Smooth muscle cell (in vitro differentiated cells): ENCODE results near the gene ZG16. TPM values are rescaled to one million over a fixed set of nuclear protein-coding genes. Genes with fewer than 3 reads are reported as not detected.
"Not testable (repeated sequence)": the region's sequence is repeated elsewhere in the genome, so short reads cannot be mapped to it uniquely, and the experiment has no call there.

Source experiments
- DNase-seq: peaks from one replicate; lab custom pipeline; 2025; ENCODE audit not compliant: unreplicated experiment; lab: John Stamatoyannopoulos, UW
- H2AFZ ChIP-seq: fragments of 200-600 bp; sonication (generic); 2 replicates; pipeline ENCODE4 v1.6.0; 2016; ENCODE audit warnings: antibody characterized with exemption, low read depth, mild to moderate bottlenecking
- H3F3A ChIP-seq: fragments of 200-600 bp; sonication (generic); 2 replicates; pipeline ENCODE4 v1.6.0; 2017; ENCODE audit warnings: antibody characterized with exemption, low read depth
- H3K27ac ChIP-seq: fragments of 200-600 bp; sonication (generic); 2 replicates; pipeline ENCODE4 v1.5.1; 2016; ENCODE audit warnings: low read depth, mild to moderate bottlenecking
- H3K27me3 ChIP-seq: fragments of 200-600 bp; sonication (generic); 2 replicates; pipeline ENCODE4 v1.6.1; 2016; ENCODE audit warnings: low read depth, mild to moderate bottlenecking
- H3K36me3 ChIP-seq: fragments of 200-600 bp; sonication (generic); 2 replicates; pipeline ENCODE4 v1.5.1; 2016; ENCODE audit warnings: low read depth
- H3K4me1 ChIP-seq: fragments of 200-600 bp; sonication (generic); 2 replicates; pipeline ENCODE4 v1.5.1; 2016; ENCODE audit warnings: low read depth
- H3K4me2 ChIP-seq: fragments of 200-600 bp; sonication (generic); 2 replicates; pipeline ENCODE4 v1.6.0; 2016; ENCODE audit warnings: mild to moderate bottlenecking
- H3K4me3 ChIP-seq: fragments of 200-600 bp; sonication (generic); 2 replicates; pipeline ENCODE4 v1.5.1; 2016; ENCODE audit warnings: mild to moderate bottlenecking
- H3K79me2 ChIP-seq: fragments of 200-600 bp; sonication (generic); 2 replicates; pipeline ENCODE4 v1.6.0; 2016; ENCODE audit warnings: low read depth, mild to moderate bottlenecking
- H3K9ac ChIP-seq: fragments of 200-600 bp; sonication (generic); 2 replicates; pipeline ENCODE4 v1.6.0; 2016; ENCODE audit warnings: low read depth
- H3K9me3 ChIP-seq: fragments of 200-600 bp; sonication (generic); replicated peaks from 2 replicates; pipeline ENCODE4 v1.5.1; 2016; ENCODE audit warnings: low read depth
- H4K20me1 ChIP-seq: fragments of 200-600 bp; sonication (generic); 2 replicates; pipeline ENCODE4 v1.6.0; 2016; ENCODE audit warnings: low read depth
- WGBS: methylation state at CpG from one replicate; pipeline ENCODE4 v1.1.7; 2016; ENCODE audit warnings: low lambda C conversion rate; 5-methylcytosine and 5-hydroxymethylcytosine counted together
- polyA plus RNA-seq: library from polyadenylated mRNA; unstranded; fragments of >200 nt; fragmentation: Nextera tagmentation; extraction: Ambion mirVana; gene quantifications from 2 replicates; pipeline ENCODE4 v1.2.1, GENCODE V29; 2016
- total RNA-seq: library from RNA; depleted of rRNA; stranded (reverse); fragments of >200 nt; gene quantifications from 2 replicates; pipeline ENCODE4 v1.2.3, GENCODE V29; 2014
- TF ChIP-seq, protein P1 (sequence below): fragments of 200-600 bp; sonication (generic); IDR thresholded peaks from 2 replicates; pipeline ENCODE4 v1.5.1; 2017; ENCODE audit warnings: borderline replicate concordance, mild to moderate bottlenecking, antibody characterized with exemption; ENCODE audit not compliant: insufficient read depth, poor library complexity, severe bottlenecking

Gene ZG16
- total and polyA plus RNA-seq, 2 experiments from 2014 or later: not detected

DNA sequence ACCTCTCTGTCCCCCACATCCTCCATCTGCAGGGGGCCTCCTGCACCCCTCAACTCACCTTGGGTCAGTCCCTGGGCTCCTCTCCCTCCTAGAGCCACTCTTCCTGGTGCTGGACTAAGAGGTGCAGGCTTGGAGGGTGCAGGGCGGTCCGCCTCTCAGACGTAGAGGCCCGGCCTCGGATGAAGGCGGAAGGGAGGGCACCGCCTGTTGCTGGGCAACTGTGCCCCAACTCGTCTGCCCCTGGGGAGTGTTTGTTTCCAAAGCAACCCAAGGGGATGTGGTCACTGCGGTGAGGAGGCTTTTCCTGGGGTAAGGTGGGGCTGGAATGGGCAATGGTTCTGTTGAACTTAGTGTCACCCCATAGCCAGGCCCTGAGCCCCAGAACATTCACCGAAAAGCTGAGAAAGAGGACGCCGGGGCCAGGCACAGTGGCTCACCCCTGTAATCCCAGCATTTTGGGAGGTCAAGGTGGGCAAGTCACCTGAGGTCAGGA is 32.2 kb upstream of the ZG16 start, which contains the start of gene C16orf54:
Gene C16orf54, minus strand, starts transcription at position 138 of the 493 bp plus-strand sequence. CDS start 1,039 bp downstream, outside the sequence.
- no peak within 1 kb of the TSS for H2AFZ ChIP-seq
- no peak within 1 kb of the TSS for H3K9ac ChIP-seq
- no peaks in the 10 kb centered on the region for H3K4me1 ChIP-seq
- H3K27me3 ChIP-seq: no peaks in the 10 kb centered on the region
- no peak for DNase-seq
- no peak within 1 kb of the TSS for H3K27ac ChIP-seq
- H3F3A ChIP-seq: no peaks in the 10 kb centered on the region
- no peaks in the 10 kb centered on the region for H3K36me3 ChIP-seq
- no peaks in the 10 kb centered on the region for H3K79me2 ChIP-seq
- TF ChIP-seq, protein P1, sequence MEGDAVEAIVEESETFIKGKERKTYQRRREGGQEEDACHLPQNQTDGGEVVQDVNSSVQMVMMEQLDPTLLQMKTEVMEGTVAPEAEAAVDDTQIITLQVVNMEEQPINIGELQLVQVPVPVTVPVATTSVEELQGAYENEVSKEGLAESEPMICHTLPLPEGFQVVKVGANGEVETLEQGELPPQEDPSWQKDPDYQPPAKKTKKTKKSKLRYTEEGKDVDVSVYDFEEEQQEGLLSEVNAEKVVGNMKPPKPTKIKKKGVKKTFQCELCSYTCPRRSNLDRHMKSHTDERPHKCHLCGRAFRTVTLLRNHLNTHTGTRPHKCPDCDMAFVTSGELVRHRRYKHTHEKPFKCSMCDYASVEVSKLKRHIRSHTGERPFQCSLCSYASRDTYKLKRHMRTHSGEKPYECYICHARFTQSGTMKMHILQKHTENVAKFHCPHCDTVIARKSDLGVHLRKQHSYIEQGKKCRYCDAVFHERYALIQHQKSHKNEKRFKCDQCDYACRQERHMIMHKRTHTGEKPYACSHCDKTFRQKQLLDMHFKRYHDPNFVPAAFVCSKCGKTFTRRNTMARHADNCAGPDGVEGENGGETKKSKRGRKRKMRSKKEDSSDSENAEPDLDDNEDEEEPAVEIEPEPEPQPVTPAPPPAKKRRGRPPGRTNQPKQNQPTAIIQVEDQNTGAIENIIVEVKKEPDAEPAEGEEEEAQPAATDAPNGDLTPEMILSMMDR: no peak
- WGBS: 89% methylated on average over 12 of the region's 12 CpGs
- H3K9me3 ChIP-seq: no peaks in the 10 kb centered on the region
- H4K20me1 ChIP-seq: no peaks in the 10 kb centered on the region
- no peak within 1 kb of the TSS for H3K4me3 ChIP-seq
- H3K4me2 ChIP-seq: no peak within 1 kb of the TSS

DNA sequence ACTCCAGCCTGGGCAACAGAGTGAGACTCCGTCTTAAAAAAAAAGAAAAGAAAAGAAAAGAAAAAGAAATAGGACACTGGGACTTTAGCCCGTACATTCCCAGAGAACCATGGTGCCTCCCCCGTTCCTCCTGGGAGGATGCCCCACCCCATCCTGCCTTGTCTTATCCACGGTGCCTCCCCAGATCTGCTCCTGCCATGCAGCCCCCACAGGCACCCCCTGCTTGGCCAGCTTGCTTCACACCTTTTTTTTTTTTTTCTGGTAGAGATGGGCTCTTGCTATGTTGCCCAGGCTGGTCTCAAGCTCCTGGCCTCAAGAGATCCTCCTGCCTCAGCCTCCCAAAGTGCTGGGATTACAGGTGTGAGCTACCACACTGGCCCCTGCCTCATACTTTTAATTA is 31.5 kb upstream of the ZG16 start:
- H3K27ac ChIP-seq, H3K4me3 ChIP-seq, H3K36me3 ChIP-seq, H2AFZ ChIP-seq, H3K4me2 ChIP-seq, H3K9me3 ChIP-seq, H3K4me1 ChIP-seq, H3K9ac ChIP-seq, DNase-seq, H3F3A ChIP-seq, H3K27me3 ChIP-seq, H3K79me2 ChIP-seq, H4K20me1 ChIP-seq: not testable (repeated sequence)
- WGBS: 94% methylated on average over 3 of the region's 4 CpGs

DNA sequence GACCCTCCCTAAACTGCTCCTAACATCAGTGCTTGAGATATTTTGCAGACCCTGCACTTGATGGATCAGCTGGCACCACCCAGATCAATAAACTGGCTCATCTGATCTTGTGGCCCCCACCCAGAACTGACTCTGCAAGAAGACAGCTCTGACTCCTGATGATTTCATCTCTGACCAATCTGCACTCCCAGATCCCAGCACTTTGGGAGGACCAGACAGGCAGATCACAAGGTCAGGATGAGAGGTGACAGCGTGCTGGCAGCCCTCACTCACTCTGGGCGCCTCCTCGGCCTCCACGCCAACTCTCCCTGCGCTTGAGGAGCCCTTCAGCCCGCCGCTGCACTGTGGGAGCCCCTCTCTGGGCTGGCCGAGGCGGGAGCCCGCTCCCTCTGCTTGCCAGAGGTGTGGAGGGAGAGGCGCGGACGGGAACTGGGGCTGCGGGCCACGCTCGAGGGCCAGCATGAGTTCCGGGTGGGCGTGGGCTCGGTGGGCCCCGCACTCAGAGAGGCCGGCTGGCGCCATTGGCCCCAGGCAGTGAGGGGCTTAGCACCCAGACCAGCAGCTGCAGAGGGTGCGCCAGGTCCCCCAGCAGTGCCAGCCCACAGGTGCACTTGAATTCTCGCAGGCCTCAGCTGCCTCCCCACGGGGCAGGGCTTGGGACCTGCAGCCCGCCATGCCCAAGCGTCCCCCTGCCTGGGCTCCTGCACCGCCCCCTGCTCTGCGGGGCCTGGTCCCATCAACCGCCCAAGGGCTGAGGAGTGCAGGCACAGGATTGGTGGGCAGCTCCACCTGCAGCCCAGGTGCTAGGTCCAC is 29.9 kb upstream of the ZG16 start:
- TF ChIP-seq, protein P1: no peak
- no peak overlapping the region for H2AFZ ChIP-seq
- H3K4me2 ChIP-seq: no peak overlapping the region
- H3K27me3 ChIP-seq: no peaks in the 10 kb centered on the region
- no peaks in the 10 kb centered on the region for H4K20me1 ChIP-seq
- no peaks in the 10 kb centered on the region for H3K9me3 ChIP-seq
- WGBS: 99% methylated on average over 30 of the region's 30 CpGs
- H3K27ac ChIP-seq: no peak overlapping the region
- DNase-seq: no peak
- H3K79me2 ChIP-seq: no peaks in the 10 kb centered on the region
- no peaks in the 10 kb centered on the region for H3F3A ChIP-seq
- no peaks in the 10 kb centered on the region for H3K4me1 ChIP-seq
- no peak overlapping the region for H3K9ac ChIP-seq
- H3K36me3 ChIP-seq: no peaks in the 10 kb centered on the region
- H3K4me3 ChIP-seq: no peak overlapping the region

DNA sequence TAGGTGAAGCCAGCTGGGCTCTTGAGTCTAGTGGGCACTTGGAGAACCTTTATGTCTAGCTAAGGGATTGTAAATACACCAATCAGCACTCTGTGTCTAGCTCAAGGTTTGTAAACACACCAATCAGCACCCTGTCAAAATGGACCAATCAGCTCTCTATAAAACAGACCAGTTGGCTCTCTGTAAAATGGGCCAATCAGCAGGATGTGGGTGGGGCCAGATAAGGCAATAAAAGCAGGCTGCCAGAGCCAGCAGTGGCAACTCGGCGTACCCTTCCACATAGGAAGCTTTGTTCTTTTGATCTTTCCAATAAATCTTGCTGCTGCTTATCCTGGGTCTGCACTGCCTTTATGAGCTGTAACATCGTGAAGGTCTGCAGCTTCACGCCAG is 29.3 kb upstream of the ZG16 start:
- H3K9me3 ChIP-seq, H3F3A ChIP-seq, H3K9ac ChIP-seq, H3K4me2 ChIP-seq, H3K4me1 ChIP-seq, H3K27me3 ChIP-seq, H3K79me2 ChIP-seq, H4K20me1 ChIP-seq, H3K36me3 ChIP-seq, H2AFZ ChIP-seq, H3K4me3 ChIP-seq, H3K27ac ChIP-seq, DNase-seq: not testable (repeated sequence)
- 43% methylated on average over 4 of the region's 4 CpGs for WGBS
